ENCODE data around the gene SLA2. TPM values are rescaled to one million over a fixed set of nuclear protein-coding genes. Genes with fewer than 3 reads are reported as not detected.

Gene SLA2
- total and polyA plus RNA-seq, 2 of the 4 experiments (the other 2 are of a cell fraction), result 0.03 TPM; not detected in 1

DNA sequence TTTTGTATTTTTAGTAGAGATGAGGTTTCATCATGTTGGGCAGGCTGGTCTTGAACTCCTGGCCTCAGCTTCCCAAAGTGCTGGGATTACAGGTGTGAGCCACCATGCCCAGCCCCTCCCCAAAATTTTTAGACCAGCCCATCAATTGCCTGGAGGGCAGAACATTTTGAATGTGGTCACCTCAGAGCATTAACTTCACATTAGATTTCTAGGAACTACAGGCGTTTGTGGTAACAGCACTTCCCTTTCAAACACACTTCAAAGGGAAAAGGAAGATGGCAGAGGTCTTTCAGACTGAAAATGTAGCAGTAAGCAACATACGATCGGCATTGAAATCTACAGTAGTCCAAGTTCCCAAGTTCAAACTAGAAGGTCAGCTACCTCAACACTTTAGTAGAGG, 12.3 kb upstream of the SLA2 start:
- 100% methylated on average over 1 of the region's 3 CpGs; no CpG with 5 or more reads in 1 of the 2 experiments for WGBS, 2 experiments (ENCODE audit: extremely low coverage in 2 of 2, insufficient read length in 1 of 2)
- Histone ChIP-seq H3K9me1 (ENCODE audit: insufficient read depth, low read length) (no peaks in the 10 kb centered on the region), H2BK120ac (ENCODE audit: low read depth, low read length) (no peak overlapping the region), H3K18ac (ENCODE audit: low read depth, low read length) (no peak overlapping the region), H4K8ac (ENCODE audit: low read depth in 2 of 2, low read length in 2 of 2) (no peak overlapping the region), H4K91ac (ENCODE audit: insufficient read depth, low read depth, low read length) (no peak overlapping the region), H3K9ac (ENCODE audit: low read depth, low read length) (no peak overlapping the region), H2AFZ (replicated peaks; ENCODE audit: low read length, poor library complexity) (no peak overlapping the region), H3K27ac (ENCODE audit: insufficient read depth, low read length) (no peak overlapping the region), H4K5ac (ENCODE audit: low read depth, low read length) (no peak overlapping the region), H3K27me3 (ENCODE audit: control insufficient read depth, insufficient read depth, low read length) (no peaks in the 10 kb centered on the region), H2BK5ac (ENCODE audit: low read depth, low read length, poor library complexity, severe bottlenecking) (no peak overlapping the region), H2AK9ac (replicated peaks; ENCODE audit: low read depth, low read length, poor library complexity) (no peak overlapping the region), H3K4me1 (ENCODE audit: control insufficient read depth, insufficient read depth, low read length) (no peaks in the 10 kb centered on the region), H2BK20ac (ENCODE audit: low read depth, low read length) (no peak overlapping the region), H3K14ac (replicated peaks; ENCODE audit: low read depth, low read length) (no peak overlapping the region), H3K4me3 (ENCODE audit: insufficient read depth, low read depth, low read length) (no peak overlapping the region), H4K20me1 (ENCODE audit: insufficient read depth, low read length) (no peaks in the 10 kb centered on the region), H3K79me1 (ENCODE audit: low read depth in 1 of 2, low read length in 2 of 2) (no peaks in the 10 kb centered on the region), H3K9me3 (ENCODE audit: control insufficient read depth, insufficient read depth, low read length) (no peaks in the 10 kb centered on the region), H2BK15ac (ENCODE audit: low read depth, low read length) (no peak overlapping the region), H2AK5ac (ENCODE audit: low read depth, low read length) (no peak overlapping the region), H3K4me2 (ENCODE audit: low read depth, low read length) (no peak overlapping the region), H3K56ac (ENCODE audit: extremely low read depth, insufficient read depth, low read length) (no peak overlapping the region), H3K36me3 (ENCODE audit: control insufficient read depth, insufficient read depth, low read length) (peaks cover 11% of the 10 kb centered on the region; the same call in 1 of the 2 replicates), H3K4ac (ENCODE audit: low read depth, low read length) (no peak overlapping the region), H3K23ac (ENCODE audit: low read depth, low read length) (no peak overlapping the region)
- no TSS peak for BruUV-seq (replicated peaks)
- CTCF ChIA-PET, result interaction anchor here (0.6 kb wide), 1 partner anchor 29 kb away, joined by 4 read pairs; no protein-coding TSS in a partner anchor
- POLR2A ChIA-PET (ENCODE audit: unreplicated experiment), result no interaction called here
- dilution Hi-C loops (cut with HindIII; ENCODE audit: low sequenced_read_pairs, unreplicated experiment) (no loop called here), in situ Hi-C loops (cut with MboI; ENCODE audit: low sequenced_read_pairs) (no loop called here), intact Hi-C loops (cut with micrococcal nuclease) (no loop called here)
- ATAC-seq (ENCODE audit: low read depth) (no peak), DNase-seq (no peak)
- TF ChIP-seq, protein P1, sequence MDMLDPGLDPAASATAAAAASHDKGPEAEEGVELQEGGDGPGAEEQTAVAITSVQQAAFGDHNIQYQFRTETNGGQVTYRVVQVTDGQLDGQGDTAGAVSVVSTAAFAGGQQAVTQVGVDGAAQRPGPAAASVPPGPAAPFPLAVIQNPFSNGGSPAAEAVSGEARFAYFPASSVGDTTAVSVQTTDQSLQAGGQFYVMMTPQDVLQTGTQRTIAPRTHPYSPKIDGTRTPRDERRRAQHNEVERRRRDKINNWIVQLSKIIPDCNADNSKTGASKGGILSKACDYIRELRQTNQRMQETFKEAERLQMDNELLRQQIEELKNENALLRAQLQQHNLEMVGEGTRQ (IDR thresholded peaks at IDR 0.05; ENCODE audit: low read depth, low read length), result no peak
- no peak for TF ChIP-seq BHLHE40 (IDR thresholded peaks at IDR 0.05; ENCODE audit: low read depth, low read length)

Measured in IMR-90 (cell line).